SU-DHL-6 (cell line): ENCODE measurements around the gene ITGA8.
"Not testable (repeated sequence)": the region's sequence is repeated elsewhere in the genome, so short reads cannot be mapped to it uniquely, and the experiment has no call there.

Experiments used
- H2AFZ ChIP-seq: fragments of 200-600 bp; sonication (generic); 2 replicates; pipeline ENCODE4 v1.6.1; 2014; ENCODE audit warnings: low read depth, mild to moderate bottlenecking, moderate library complexity, mixed read lengths, antibody characterized with exemption, low read length; ENCODE audit not compliant: severe bottlenecking
- H3F3A ChIP-seq: fragments of 200-600 bp; shearing (Covaris generic); 2 replicates; pipeline ENCODE4 v1.6.0; 2016; ENCODE audit warnings: antibody characterized with exemption, mild to moderate bottlenecking; ENCODE audit not compliant: insufficient read depth
- H3K27ac ChIP-seq: fragments of 200-600 bp; sonication (generic); 2 replicates; pipeline ENCODE4 v1.5.1; 2016; ENCODE audit warnings: low read depth, mild to moderate bottlenecking, low read length, moderate library complexity, mixed read lengths
- H3K27me3 ChIP-seq: fragments of 200-600 bp; sonication (generic), shearing (Covaris generic); 2 replicates; pipeline ENCODE4 v1.6.0; 2014; ENCODE audit warnings: mild to moderate bottlenecking, low read length
- H3K36me3 ChIP-seq: fragments of 200-600 bp; sonication (generic); 2 replicates; pipeline ENCODE4 v1.6.1; 2014; ENCODE audit warnings: mild to moderate bottlenecking, low read length, mixed read lengths
- H3K4me2 ChIP-seq: fragments of 300-600, 200-600 bp; shearing (Covaris generic), sonication (generic); 2 replicates; pipeline ENCODE4 v1.6.0; 2014; ENCODE audit warnings: low read length, low read depth, mild to moderate bottlenecking; ENCODE audit not compliant: poor library complexity, severe bottlenecking
- H3K4me3 ChIP-seq: fragments of 200-600 bp; sonication (generic); 2 replicates; pipeline ENCODE4 v1.5.1; 2014; ENCODE audit warnings: antibody characterized with exemption, low read length, mild to moderate bottlenecking, mixed read lengths; ENCODE audit not compliant: insufficient read depth, poor library complexity, severe bottlenecking
- H3K79me2 ChIP-seq: fragments of 200-600 bp; sonication (generic); 2 replicates; pipeline ENCODE4 v1.6.1; 2014; ENCODE audit warnings: mild to moderate bottlenecking, low read length, moderate library complexity; ENCODE audit not compliant: insufficient read depth
- H3K9ac ChIP-seq: fragments of 200-600 bp; sonication (generic); 2 replicates; pipeline ENCODE4 v1.7.0; 2014; ENCODE audit warnings: mild to moderate bottlenecking, low read length
- H3K9me2 ChIP-seq: fragments of 200-600 bp; sonication (generic); replicated peaks from 2 replicates; pipeline ENCODE4 v1.6.1; 2014; ENCODE audit warnings: low read length; ENCODE audit not compliant: insufficient read depth
- H3K9me3 ChIP-seq: fragments of 200-600 bp; sonication (generic); 2 replicates; pipeline ENCODE4 v1.6.1; 2014; ENCODE audit warnings: low read length, mixed read lengths; ENCODE audit not compliant: insufficient read depth
- H4K20me1 ChIP-seq: fragments of 200-600 bp; sonication (generic); 2 replicates; pipeline ENCODE4 v1.6.1; 2014; ENCODE audit warnings: low read depth, mild to moderate bottlenecking, antibody characterized with exemption, low read length, moderate library complexity, mixed read lengths
- EZH2phosphoT487 ChIP-seq: fragments of 200-600 bp; sonication (generic), shearing (Covaris generic); conservative IDR thresholded peaks from 2 replicates; pipeline ENCODE4 v1.6.1; 2018; ENCODE audit warnings: mild to moderate bottlenecking, antibody characterized with exemption, low read length, moderate library complexity, mixed read lengths
- TF ChIP-seq, protein P1 (sequence below): fragments of 200-600 bp; sonication (generic); IDR thresholded peaks from one replicate; pipeline ENCODE4 v1.5.1; 2017; ENCODE audit warnings: antibody characterized with exemption, mild to moderate bottlenecking, low read length, moderate library complexity; ENCODE audit not compliant: insufficient read depth, poor library complexity, severe bottlenecking

ITGA8 gene

DNA sequence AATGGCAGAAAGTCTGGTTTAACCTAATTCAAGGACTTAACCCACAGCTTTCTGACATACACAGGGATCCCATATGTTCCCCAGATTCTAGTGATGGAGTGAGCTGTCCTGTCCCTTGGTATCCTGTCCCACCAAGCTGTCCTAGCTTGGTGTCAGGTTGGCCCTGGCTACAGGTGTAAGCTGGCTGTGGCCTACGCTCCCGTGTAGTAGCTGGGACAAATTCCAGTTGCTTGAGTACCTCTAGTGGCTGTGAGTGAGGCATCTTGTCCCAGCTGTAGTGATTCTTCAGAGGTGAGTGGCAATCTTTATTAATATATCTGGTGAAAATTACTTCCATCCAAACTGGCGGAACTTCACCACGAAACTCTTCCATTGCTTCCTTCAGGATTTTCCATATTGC, 243.4 kb downstream of the ITGA8 start:
- H3K4me2 ChIP-seq: no peak overlapping the region
- no peak overlapping the region for H3K27ac ChIP-seq
- no peaks in the 10 kb centered on the region for H3K36me3 ChIP-seq
- H3K9me2 ChIP-seq: no peaks in the 10 kb centered on the region
- TF ChIP-seq EZH2phosphoT487: no peak
- TF ChIP-seq, protein P1, sequence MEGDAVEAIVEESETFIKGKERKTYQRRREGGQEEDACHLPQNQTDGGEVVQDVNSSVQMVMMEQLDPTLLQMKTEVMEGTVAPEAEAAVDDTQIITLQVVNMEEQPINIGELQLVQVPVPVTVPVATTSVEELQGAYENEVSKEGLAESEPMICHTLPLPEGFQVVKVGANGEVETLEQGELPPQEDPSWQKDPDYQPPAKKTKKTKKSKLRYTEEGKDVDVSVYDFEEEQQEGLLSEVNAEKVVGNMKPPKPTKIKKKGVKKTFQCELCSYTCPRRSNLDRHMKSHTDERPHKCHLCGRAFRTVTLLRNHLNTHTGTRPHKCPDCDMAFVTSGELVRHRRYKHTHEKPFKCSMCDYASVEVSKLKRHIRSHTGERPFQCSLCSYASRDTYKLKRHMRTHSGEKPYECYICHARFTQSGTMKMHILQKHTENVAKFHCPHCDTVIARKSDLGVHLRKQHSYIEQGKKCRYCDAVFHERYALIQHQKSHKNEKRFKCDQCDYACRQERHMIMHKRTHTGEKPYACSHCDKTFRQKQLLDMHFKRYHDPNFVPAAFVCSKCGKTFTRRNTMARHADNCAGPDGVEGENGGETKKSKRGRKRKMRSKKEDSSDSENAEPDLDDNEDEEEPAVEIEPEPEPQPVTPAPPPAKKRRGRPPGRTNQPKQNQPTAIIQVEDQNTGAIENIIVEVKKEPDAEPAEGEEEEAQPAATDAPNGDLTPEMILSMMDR: no peak
- no peaks in the 10 kb centered on the region for H3K27me3 ChIP-seq
- no peak overlapping the region for H3K9ac ChIP-seq
- no peak overlapping the region for H3K4me3 ChIP-seq
- H3F3A ChIP-seq: no peaks in the 10 kb centered on the region
- no peaks in the 10 kb centered on the region for H4K20me1 ChIP-seq
- no peaks in the 10 kb centered on the region for H3K79me2 ChIP-seq
- H3K9me3 ChIP-seq: no peaks in the 10 kb centered on the region
- H2AFZ ChIP-seq: no peak overlapping the region

DNA sequence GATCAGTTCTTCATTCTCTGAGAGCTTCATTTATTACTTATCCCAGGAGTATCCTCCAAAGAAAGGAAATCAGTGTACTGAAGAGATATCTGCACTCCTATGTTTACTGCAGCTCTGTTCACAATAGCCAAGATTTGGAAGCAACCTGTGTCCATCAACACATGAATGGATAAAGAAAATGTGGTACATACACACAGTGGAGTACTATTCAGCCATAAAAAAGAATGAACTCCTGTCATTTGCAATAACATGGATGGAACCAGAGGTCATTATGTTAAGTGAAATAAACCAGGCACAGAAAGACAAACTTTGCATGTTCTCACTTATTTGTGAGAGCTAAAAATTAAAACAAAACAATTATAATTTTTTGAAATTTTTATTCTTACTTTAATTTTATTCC, 244.3 kb downstream of the ITGA8 start:
- not testable (repeated sequence) for H4K20me1 ChIP-seq, H3K9me3 ChIP-seq, H3K36me3 ChIP-seq, H3K9ac ChIP-seq, H3K27ac ChIP-seq, H3F3A ChIP-seq, H3K4me2 ChIP-seq, H3K79me2 ChIP-seq, H3K27me3 ChIP-seq, H2AFZ ChIP-seq, H3K9me2 ChIP-seq, H3K4me3 ChIP-seq

DNA sequence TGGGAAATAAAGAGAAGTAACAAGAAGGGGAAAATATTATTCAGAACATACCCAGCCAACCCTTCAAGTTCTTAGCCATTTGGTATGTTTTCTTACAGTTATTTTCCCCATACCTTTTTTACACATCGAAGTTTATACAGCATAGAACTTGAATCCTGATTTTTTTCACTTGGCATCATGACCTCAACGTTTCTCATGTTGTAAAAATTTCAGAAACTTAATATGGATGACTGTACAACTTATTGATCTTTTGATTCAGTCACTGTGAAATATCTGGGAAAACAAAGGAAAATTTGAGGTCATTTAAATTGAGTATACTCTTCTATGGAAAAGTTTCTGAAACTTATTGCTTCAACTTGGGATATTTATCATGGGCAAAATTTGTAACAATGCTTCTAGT, 245.1 kb downstream of the ITGA8 start:
- Histone ChIP-seq H3F3A (no peaks in the 10 kb centered on the region), H3K9me2 (no peaks in the 10 kb centered on the region), H3K27ac (no peak overlapping the region), H3K4me2 (no peak overlapping the region), H3K9ac (no peak overlapping the region), H3K36me3 (no peaks in the 10 kb centered on the region), H3K9me3 (no peaks in the 10 kb centered on the region), H3K79me2 (no peaks in the 10 kb centered on the region), H3K4me3 (no peak overlapping the region), H4K20me1 (no peaks in the 10 kb centered on the region), H3K27me3 (no peaks in the 10 kb centered on the region), H2AFZ (no peak overlapping the region)
- TF ChIP-seq, protein P1: no peak
- TF ChIP-seq EZH2phosphoT487: no peak

DNA sequence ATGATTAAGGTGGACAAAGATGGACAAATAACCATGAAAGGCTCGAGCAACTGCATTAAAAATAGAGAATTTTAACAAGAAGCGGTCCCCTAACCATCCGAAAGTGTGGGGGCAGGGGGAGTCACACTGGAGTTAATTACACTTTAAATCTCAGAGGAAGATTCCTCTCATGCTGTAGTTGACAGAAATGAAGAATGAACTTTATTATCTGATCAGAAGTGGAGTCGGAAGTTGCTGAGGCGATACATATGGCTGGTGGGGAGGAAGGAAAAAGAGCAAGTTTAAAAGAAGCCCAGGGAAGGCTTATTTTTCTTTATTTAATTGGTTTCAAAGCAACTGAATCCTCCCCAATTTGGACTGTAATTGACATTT, 246.3 kb downstream of the ITGA8 start:
- TF ChIP-seq, protein P1: no peak
- no peak overlapping the region for H3K27ac ChIP-seq
- H3K27me3 ChIP-seq: no peaks in the 10 kb centered on the region
- H3K9me3 ChIP-seq: no peaks in the 10 kb centered on the region
- H2AFZ ChIP-seq: no peak overlapping the region
- no peaks in the 10 kb centered on the region for H3F3A ChIP-seq
- H4K20me1 ChIP-seq: no peaks in the 10 kb centered on the region
- no peaks in the 10 kb centered on the region for H3K9me2 ChIP-seq
- H3K9ac ChIP-seq: no peak overlapping the region
- H3K36me3 ChIP-seq: no peaks in the 10 kb centered on the region
- H3K79me2 ChIP-seq: no peaks in the 10 kb centered on the region
- H3K4me2 ChIP-seq: no peak overlapping the region
- H3K4me3 ChIP-seq: no peak overlapping the region
